Neural crest cell (in vitro differentiated cells): Measurements from ENCODE around the gene KRTAP13-3. TPM values are rescaled to one million over a fixed set of nuclear protein-coding genes. Genes with fewer than 3 reads are reported as not detected.

Experiments used
- DNase-seq: peaks from one replicate; pipeline ENCODE4 v3.0.0; 2021; ENCODE audit warnings: low read depth, mixed read lengths, low spot score
- H3K27ac Mint-ChIP-seq: one replicate; pipeline ENCODE4 v1.8.0; 2021; ENCODE audit warnings: mild to moderate bottlenecking, mixed read lengths; ENCODE audit not compliant: unreplicated experiment
- H3K27me3 Mint-ChIP-seq: 2 replicates; pipeline ENCODE4 v1.8.0; 2021; ENCODE audit warnings: low read depth, mild to moderate bottlenecking, mixed read lengths
- H3K36me3 Mint-ChIP-seq: 2 replicates; pipeline ENCODE4 v1.8.0; 2021; ENCODE audit warnings: low read depth, mild to moderate bottlenecking, mixed read lengths
- H3K4me1 Mint-ChIP-seq: 2 replicates; pipeline ENCODE4 v1.8.0; 2021; ENCODE audit warnings: mixed read lengths
- H3K4me3 Mint-ChIP-seq: one replicate; pipeline ENCODE4 v1.8.0; 2021; ENCODE audit warnings: mild to moderate bottlenecking, mixed read lengths
- H3K9me3 Mint-ChIP-seq: 2 replicates; pipeline ENCODE4 v1.8.0; 2021; ENCODE audit warnings: mixed read lengths
- CTCF ChIP-seq: fragments of 200-600 bp; sonication (generic); conservative IDR thresholded peaks from 2 replicates; pipeline ENCODE4 v1.5.0; 2021; ENCODE audit warnings: antibody characterized with exemption, mild to moderate bottlenecking
- total RNA-seq: library from RNA; stranded (reverse); gene quantifications from 2 replicates; pipeline ENCODE4 v1.2.1, GENCODE V29; 2021

KRTAP13-3 gene
- total RNA-seq, 1 donor from 2014 or later, result not detected

GRCh38 chr21:30391492-30392025 is 34.2 kb downstream of the KRTAP13-3 start:
- Mint-ChIP-seq H3K4me3 (no peak overlapping the region), H3K36me3 (no peaks in the 10 kb centered on the region), H3K4me1 (no peaks in the 10 kb centered on the region), H3K9me3 (peaks cover 4% of the 10 kb centered on the region), H3K27me3 (peaks cover 5% of the 10 kb centered on the region), H3K27ac (no peak overlapping the region)
- no peak for TF ChIP-seq CTCF
- no peak for DNase-seq

- no peak for TF ChIP-seq CTCF
- Mint-ChIP-seq H3K9me3 (no peaks in the 10 kb centered on the region), H3K27ac (no peak overlapping the region), H3K36me3 (no peaks in the 10 kb centered on the region), H3K4me1 (no peaks in the 10 kb centered on the region), H3K27me3 (peaks cover 4% of the 10 kb centered on the region), H3K4me3 (no peak overlapping the region)
- no peak for DNase-seq
These were observed 43.5 kb downstream of the KRTAP13-3 start for GRCh38 chr21:30382201-30382600.

Other genes starting within 250 kb of the KRTAP13-3 start
- not detected in 2 replicates for gene CLDN8, start 209.8 kb downstream of the KRTAP13-3 start, total RNA-seq
- gene KRTAP24-1, start 143.0 kb downstream of the KRTAP13-3 start, total RNA-seq, result not detected in 2 replicates
- not detected in 2 replicates for gene KRTAP25-1, start 136.4 kb downstream of the KRTAP13-3 start, total RNA-seq
- not detected in 2 replicates for gene KRTAP26-1, start 105.6 kb downstream of the KRTAP13-3 start, total RNA-seq
- gene KRTAP27-1, start 88.2 kb downstream of the KRTAP13-3 start, total RNA-seq, result not detected in 2 replicates
- not detected in 2 replicates for gene KRTAP23-1, start 77.3 kb downstream of the KRTAP13-3 start, total RNA-seq
- gene KRTAP13-2, start 53.7 kb downstream of the KRTAP13-3 start, total RNA-seq, result not detected in 2 replicates
- not detected in 2 replicates for gene KRTAP13-1, start 29.9 kb downstream of the KRTAP13-3 start, total RNA-seq
- not detected in 2 replicates for gene KRTAP13-4, start 4.3 kb upstream of the KRTAP13-3 start, total RNA-seq
- not detected in 2 replicates for gene KRTAP15-1, start 14.3 kb upstream of the KRTAP13-3 start, total RNA-seq
- gene KRTAP19-1, start 54.4 kb upstream of the KRTAP13-3 start, total RNA-seq, result not detected in 2 replicates
- gene KRTAP19-2, start 61.5 kb upstream of the KRTAP13-3 start, total RNA-seq, result not detected in 2 replicates
- gene KRTAP19-3, start 66.1 kb upstream of the KRTAP13-3 start, total RNA-seq, result not detected in 2 replicates
- not detected in 2 replicates for gene KRTAP19-4, start 71.2 kb upstream of the KRTAP13-3 start, total RNA-seq
- not detected in 2 replicates for gene KRTAP19-5, start 76.2 kb upstream of the KRTAP13-3 start, total RNA-seq
- gene KRTAP19-6, start 115.9 kb upstream of the KRTAP13-3 start, total RNA-seq, result not detected in 2 replicates
- not detected in 2 replicates for gene KRTAP19-7, start 135.4 kb upstream of the KRTAP13-3 start, total RNA-seq
- not detected in 2 replicates for gene KRTAP22-2, start 164.5 kb upstream of the KRTAP13-3 start, total RNA-seq
- gene KRTAP6-3, start 166.5 kb upstream of the KRTAP13-3 start, total RNA-seq, result not detected in 2 replicates
- not detected in 2 replicates for gene KRTAP6-2, start 173.0 kb upstream of the KRTAP13-3 start, total RNA-seq
- gene KRTAP22-1, start 175.2 kb upstream of the KRTAP13-3 start, total RNA-seq, result not detected in 2 replicates
- not detected in 2 replicates for gene KRTAP6-1, start 188.0 kb upstream of the KRTAP13-3 start, total RNA-seq
- gene KRTAP20-1, start 190.5 kb upstream of the KRTAP13-3 start, total RNA-seq, result not detected in 2 replicates
- not detected in 2 replicates for gene KRTAP20-4, start 194.7 kb upstream of the KRTAP13-3 start, total RNA-seq
- gene KRTAP20-2, start 209.3 kb upstream of the KRTAP13-3 start, total RNA-seq, result not detected in 2 replicates
- gene KRTAP20-3, start 216.9 kb upstream of the KRTAP13-3 start, total RNA-seq, result not detected in 2 replicates